SU-DHL-6 (cell line): ENCODE data around the gene SCN11A.

Experiments used
- H2AFZ ChIP-seq: fragments of 200-600 bp; sonication (generic); 2 replicates; pipeline ENCODE4 v1.6.1; 2014; ENCODE audit warnings: low read depth, mild to moderate bottlenecking, moderate library complexity, mixed read lengths, antibody characterized with exemption, low read length; ENCODE audit not compliant: severe bottlenecking
- H3F3A ChIP-seq: fragments of 200-600 bp; shearing (Covaris generic); 2 replicates; pipeline ENCODE4 v1.6.0; 2016; ENCODE audit warnings: antibody characterized with exemption, mild to moderate bottlenecking; ENCODE audit not compliant: insufficient read depth
- H3K27ac ChIP-seq: fragments of 200-600 bp; sonication (generic); 2 replicates; pipeline ENCODE4 v1.5.1; 2016; ENCODE audit warnings: low read depth, mild to moderate bottlenecking, low read length, moderate library complexity, mixed read lengths
- H3K27me3 ChIP-seq: fragments of 200-600 bp; sonication (generic), shearing (Covaris generic); 2 replicates; pipeline ENCODE4 v1.6.0; 2014; ENCODE audit warnings: mild to moderate bottlenecking, low read length
- H3K36me3 ChIP-seq: fragments of 200-600 bp; sonication (generic); 2 replicates; pipeline ENCODE4 v1.6.1; 2014; ENCODE audit warnings: mild to moderate bottlenecking, low read length, mixed read lengths
- H3K4me2 ChIP-seq: fragments of 300-600, 200-600 bp; shearing (Covaris generic), sonication (generic); 2 replicates; pipeline ENCODE4 v1.6.0; 2014; ENCODE audit warnings: low read length, low read depth, mild to moderate bottlenecking; ENCODE audit not compliant: poor library complexity, severe bottlenecking
- H3K4me3 ChIP-seq: fragments of 200-600 bp; sonication (generic); 2 replicates; pipeline ENCODE4 v1.5.1; 2014; ENCODE audit warnings: antibody characterized with exemption, low read length, mild to moderate bottlenecking, mixed read lengths; ENCODE audit not compliant: insufficient read depth, poor library complexity, severe bottlenecking
- H3K79me2 ChIP-seq: fragments of 200-600 bp; sonication (generic); 2 replicates; pipeline ENCODE4 v1.6.1; 2014; ENCODE audit warnings: mild to moderate bottlenecking, low read length, moderate library complexity; ENCODE audit not compliant: insufficient read depth
- H3K9ac ChIP-seq: fragments of 200-600 bp; sonication (generic); 2 replicates; pipeline ENCODE4 v1.7.0; 2014; ENCODE audit warnings: mild to moderate bottlenecking, low read length
- H3K9me2 ChIP-seq: fragments of 200-600 bp; sonication (generic); replicated peaks from 2 replicates; pipeline ENCODE4 v1.6.1; 2014; ENCODE audit warnings: low read length; ENCODE audit not compliant: insufficient read depth
- H3K9me3 ChIP-seq: fragments of 200-600 bp; sonication (generic); 2 replicates; pipeline ENCODE4 v1.6.1; 2014; ENCODE audit warnings: low read length, mixed read lengths; ENCODE audit not compliant: insufficient read depth
- H4K20me1 ChIP-seq: fragments of 200-600 bp; sonication (generic); 2 replicates; pipeline ENCODE4 v1.6.1; 2014; ENCODE audit warnings: low read depth, mild to moderate bottlenecking, antibody characterized with exemption, low read length, moderate library complexity, mixed read lengths
- CTCF ChIP-seq: fragments of 200-600 bp; sonication (generic); IDR thresholded peaks from one replicate; pipeline ENCODE4 v1.5.1; 2017; ENCODE audit warnings: antibody characterized with exemption, mild to moderate bottlenecking, low read length, moderate library complexity; ENCODE audit not compliant: insufficient read depth, poor library complexity, severe bottlenecking
- EZH2phosphoT487 ChIP-seq: fragments of 200-600 bp; sonication (generic), shearing (Covaris generic); conservative IDR thresholded peaks from 2 replicates; pipeline ENCODE4 v1.6.1; 2018; ENCODE audit warnings: mild to moderate bottlenecking, antibody characterized with exemption, low read length, moderate library complexity, mixed read lengths

The SCN11A gene

GRCh38 chr3:39038165-39038564 lies 13.6 kb downstream of the SCN11A start:
- no peak for TF ChIP-seq EZH2phosphoT487
- no peak for TF ChIP-seq CTCF
- Histone ChIP-seq H3K36me3 (no peaks in the 10 kb centered on the region), H3K27me3 (no peaks in the 10 kb centered on the region), H4K20me1 (no peaks in the 10 kb centered on the region), H3K9me3 (no peaks in the 10 kb centered on the region), H3K9ac (no peak overlapping the region), H2AFZ (no peak overlapping the region), H3K4me3 (no peak overlapping the region), H3K9me2 (no peaks in the 10 kb centered on the region), H3K27ac (no peak overlapping the region), H3F3A (no peaks in the 10 kb centered on the region), H3K4me2 (no peak overlapping the region), H3K79me2 (no peaks in the 10 kb centered on the region)

- no peaks in the 10 kb centered on the region for H3F3A ChIP-seq
- no peaks in the 10 kb centered on the region for H3K9me2 ChIP-seq
- no peak overlapping the region for H3K27ac ChIP-seq
- no peak overlapping the region for H3K9ac ChIP-seq
- no peaks in the 10 kb centered on the region for H3K27me3 ChIP-seq
- H3K36me3 ChIP-seq: no peaks in the 10 kb centered on the region
- H3K79me2 ChIP-seq: no peaks in the 10 kb centered on the region
- H4K20me1 ChIP-seq: no peaks in the 10 kb centered on the region
- no peaks in the 10 kb centered on the region for H3K9me3 ChIP-seq
- H2AFZ ChIP-seq: no peak overlapping the region
- no peak overlapping the region for H3K4me2 ChIP-seq
- H3K4me3 ChIP-seq: no peak overlapping the region
- no peak for TF ChIP-seq CTCF
These were observed 22.2 kb downstream of the SCN11A start for GRCh38 chr3:39029556-39029955.

GRCh38 chr3:39028546-39028945 lies 23.2 kb downstream of the SCN11A start:
- TF ChIP-seq EZH2phosphoT487 (no peak), CTCF (no peak)
- Histone ChIP-seq H3K9me3 (no peaks in the 10 kb centered on the region), H3K36me3 (no peaks in the 10 kb centered on the region), H3K9me2 (no peaks in the 10 kb centered on the region), H3K4me2 (no peak overlapping the region), H3K27me3 (no peaks in the 10 kb centered on the region), H3K4me3 (no peak overlapping the region), H4K20me1 (no peaks in the 10 kb centered on the region), H3K27ac (no peak overlapping the region), H2AFZ (no peak overlapping the region), H3F3A (no peaks in the 10 kb centered on the region), H3K79me2 (no peaks in the 10 kb centered on the region), H3K9ac (no peak overlapping the region)
